ENCODE data around the gene CHST2. TPM values are rescaled to one million over a fixed set of nuclear protein-coding genes. Genes with fewer than 3 reads are reported as not detected.

The CHST2 gene
- polyA plus RNA-seq, 1 donor (not counting 4 experiments of a cell fraction or from before 2014, with no cell fraction given): 1.6 TPM

GRCh38 chr3:143110371-143110770, 9.2 kb upstream of the CHST2 start:
- H3K4me2 ChIP-seq (ENCODE audit: control insufficient read depth, extremely low read depth, insufficient read depth, low read depth, low read length): no peak overlapping the region
- H3K4me3 ChIP-seq (ENCODE audit: control insufficient read depth in 2 of 3, extremely low read depth in 1 of 3, insufficient read depth in 2 of 3, low read depth in 1 of 3, low read length in 3 of 3): no peak overlapping the region
- no peak for FAIRE-seq
- no peaks in the 10 kb centered on the region for H3K9me1 ChIP-seq (ENCODE audit: control insufficient read depth, extremely low read depth, insufficient read depth, low read length)
- TF ChIP-seq EZH2 (IDR thresholded peaks at IDR 0.05; ENCODE audit: low read length) (no peak), CTCF (optimal IDR thresholded peaks at IDR 0.05 in 1 of 3, IDR thresholded peaks at IDR 0.05 in 1 of 3, conservative IDR thresholded peaks at IDR 0.05 in 1 of 3; ENCODE audit: extremely low read depth in 1 of 3, insufficient read depth in 2 of 3, low read length in 3 of 3) (no peak)
- H4K20me1 ChIP-seq (ENCODE audit: control insufficient read depth, extremely low read depth, insufficient read depth, low read length): no peaks in the 10 kb centered on the region
- dilution Hi-C loops (cut with MboI; ENCODE audit: extremely low pct_ligation_motif_present, low sequenced_read_pairs): no loop called here
- no peak for DNase-seq (ENCODE audit: low read depth, low spot score)
- H3K36me3 ChIP-seq (ENCODE audit: control insufficient read depth in 2 of 2, extremely low read depth in 1 of 2, insufficient read depth in 2 of 2, low read length in 2 of 2): no peaks in the 10 kb centered on the region
- no peaks in the 10 kb centered on the region for H3K9me3 ChIP-seq (ENCODE audit: control insufficient read depth, low read depth, low read length)
- H3K27me3 ChIP-seq (ENCODE audit: control insufficient read depth, extremely low read depth, insufficient read depth, low read length): peaks cover 2% of the 10 kb centered on the region
- H3K27ac ChIP-seq (ENCODE audit: control insufficient read depth, insufficient read depth, low read length): no peak overlapping the region
- H3K4me1 ChIP-seq (ENCODE audit: control insufficient read depth, extremely low read depth, insufficient read depth, low read length): no peaks in the 10 kb centered on the region
- no peaks in the 10 kb centered on the region for H3K79me2 ChIP-seq (ENCODE audit: control insufficient read depth, insufficient read depth, low read length)
- H3K9ac ChIP-seq (ENCODE audit: control insufficient read depth, extremely low read depth, insufficient read depth, low read length): no peak overlapping the region
- H2AFZ ChIP-seq (ENCODE audit: control insufficient read depth, low read length): no peak overlapping the region

- Histone ChIP-seq H3K9me1 (ENCODE audit: control insufficient read depth, extremely low read depth, insufficient read depth, low read length) (no peaks in the 10 kb centered on the region), H2AFZ (ENCODE audit: control insufficient read depth, low read length) (peak overlapping the region; percentile 94), H3K9me3 (ENCODE audit: control insufficient read depth, low read depth, low read length) (no peaks in the 10 kb centered on the region), H3K9ac (ENCODE audit: control insufficient read depth, extremely low read depth, insufficient read depth, low read length) (no peak overlapping the region), H3K4me3 (ENCODE audit: control insufficient read depth in 2 of 3, extremely low read depth in 1 of 3, insufficient read depth in 2 of 3, low read depth in 1 of 3, low read length in 3 of 3) (peak overlapping the region; percentile 80 to 89 (median 81)), H3K36me3 (ENCODE audit: control insufficient read depth in 2 of 2, extremely low read depth in 1 of 2, insufficient read depth in 2 of 2, low read length in 2 of 2) (no peaks in the 10 kb centered on the region), H3K79me2 (ENCODE audit: control insufficient read depth, insufficient read depth, low read length) (no peaks in the 10 kb centered on the region), H3K27ac (ENCODE audit: control insufficient read depth, insufficient read depth, low read length) (no peak overlapping the region), H3K4me2 (ENCODE audit: control insufficient read depth, extremely low read depth, insufficient read depth, low read depth, low read length) (peak overlapping the region; percentile 75), H3K4me1 (ENCODE audit: control insufficient read depth, extremely low read depth, insufficient read depth, low read length) (no peaks in the 10 kb centered on the region), H3K27me3 (ENCODE audit: control insufficient read depth, extremely low read depth, insufficient read depth, low read length) (peaks cover 18% of the 10 kb centered on the region), H4K20me1 (ENCODE audit: control insufficient read depth, extremely low read depth, insufficient read depth, low read length) (no peaks in the 10 kb centered on the region)
- dilution Hi-C loops (cut with MboI; ENCODE audit: extremely low pct_ligation_motif_present, low sequenced_read_pairs): no loop called here
- FAIRE-seq (no peak), DNase-seq (ENCODE audit: low read depth, low spot score) (no peak)
- TF ChIP-seq CTCF (optimal IDR thresholded peaks at IDR 0.05 in 1 of 3, IDR thresholded peaks at IDR 0.05 in 1 of 3, conservative IDR thresholded peaks at IDR 0.05 in 1 of 3; ENCODE audit: extremely low read depth in 1 of 3, insufficient read depth in 2 of 3, low read length in 3 of 3): no peak
- no peak for TF ChIP-seq EZH2 (IDR thresholded peaks at IDR 0.05; ENCODE audit: low read length)
Measured at GRCh38 chr3:143118630-143119008, 952 bp upstream of the CHST2 start.
